ENCODE results near the gene SNX13. TPM values are rescaled to one million over a fixed set of nuclear protein-coding genes. Genes with fewer than 3 reads are reported as not detected.

Gene SNX13
- total and polyA plus RNA-seq, 2 experiments from 2014 or later, result 7.5 to 42.7 TPM

GRCh38 chr7:17870406-17870805 lies 69.9 kb downstream of the SNX13 start:
- Mint-ChIP-seq H3K27ac (no peak overlapping the region), H3K9me3 (no peaks in the 10 kb centered on the region), H3K4me1 (no peaks in the 10 kb centered on the region; the same call in 2 of the 3 replicates), H3K27me3 (ENCODE audit: insufficient read depth, low read depth, poor library complexity) (peaks cover 1% of the 10 kb centered on the region), H3K4me3 (no peak overlapping the region), H3K36me3 (ENCODE audit: low read depth) (peaks cover 27% of the 10 kb centered on the region)
- Histone ChIP-seq H3K4me1 (ENCODE audit: insufficient read depth) (peaks cover 3% of the 10 kb centered on the region; the same call in 1 of the 2 replicates), H3F3A (replicated peaks; ENCODE audit: low read depth) (no peaks in the 10 kb centered on the region), H3K79me2 (replicated peaks; ENCODE audit: insufficient read depth) (no peaks in the 10 kb centered on the region), H3K27me3 (ENCODE audit: insufficient read depth) (no peaks in the 10 kb centered on the region), H3K27ac (ENCODE audit: low read depth) (no peak overlapping the region), H2AFZ (no peak overlapping the region), H3K4me3 (no peak overlapping the region), H3K9me2 (ENCODE audit: insufficient read depth) (no peaks in the 10 kb centered on the region), H3K36me3 (ENCODE audit: insufficient read depth) (no peaks in the 10 kb centered on the region), H3K4me2 (no peak overlapping the region), H4K20me1 (replicated peaks; ENCODE audit: insufficient read depth) (no peaks in the 10 kb centered on the region)
- no peak for ATAC-seq
- TF ChIP-seq REST (IDR thresholded peaks at IDR 0.05; ENCODE audit: unreplicated experiment) (no peak), EZH2phosphoT487 (IDR thresholded peaks at IDR 0.05; ENCODE audit: unreplicated experiment) (no peak), ZNF331 (CRISPR knock-in tag; IDR thresholded peaks at IDR 0.05; ENCODE audit: low read depth) (no peak), NANOG (IDR thresholded peaks at IDR 0.05; ENCODE audit: borderline replicate concordance) (no peak)
- no peak for DNase-seq (ENCODE audit: low spot score)

- no peak for DNase-seq (ENCODE audit: low spot score)
- no peak overlapping the region for H3K27ac ChIP-seq (ENCODE audit: low read depth)
- no peaks in the 10 kb centered on the region for H3F3A ChIP-seq (replicated peaks; ENCODE audit: low read depth)
- peaks cover 18% of the 10 kb centered on the region for H3K4me1 Mint-ChIP-seq
- H3K4me3 Mint-ChIP-seq, result no peak overlapping the region
- H2AFZ ChIP-seq, result no peak overlapping the region
- H3K4me3 ChIP-seq, result no peak overlapping the region
- TF ChIP-seq EZH2 (IDR thresholded peaks at IDR 0.05; ENCODE audit: low read depth, unreplicated experiment) (no peak), ZNF462 (CRISPR knock-in tag; IDR thresholded peaks at IDR 0.05) (no peak), NANOG (IDR thresholded peaks at IDR 0.05; ENCODE audit: borderline replicate concordance) (no peak), CTCF (conservative IDR thresholded peaks at IDR 0.05; ENCODE audit: low read depth in 2 of 2) (peak in 1 of 2 experiments; percentile 21; a peak in 1 of 4 replicates)
- H3K9me2 ChIP-seq (ENCODE audit: insufficient read depth), result no peaks in the 10 kb centered on the region
- H3K36me3 Mint-ChIP-seq (ENCODE audit: low read depth), result peaks cover 34% of the 10 kb centered on the region
- H3K4me1 ChIP-seq (ENCODE audit: insufficient read depth), result peaks cover 17% of the 10 kb centered on the region
- H4K20me1 ChIP-seq (replicated peaks; ENCODE audit: insufficient read depth), result no peaks in the 10 kb centered on the region
- no peaks in the 10 kb centered on the region for H3K9me3 Mint-ChIP-seq
- H3K4me2 ChIP-seq, result no peak overlapping the region
- no peaks in the 10 kb centered on the region for H3K79me2 ChIP-seq (replicated peaks; ENCODE audit: insufficient read depth)
- H3K36me3 ChIP-seq (ENCODE audit: insufficient read depth), result no peaks in the 10 kb centered on the region
- H3K27ac Mint-ChIP-seq, result peak overlapping the region; percentile 75; the same call in 1 of the 2 replicates
- ATAC-seq, result peak; percentile 60
- H3K27me3 ChIP-seq (ENCODE audit: insufficient read depth), result no peaks in the 10 kb centered on the region
- no peaks in the 10 kb centered on the region for H3K27me3 Mint-ChIP-seq (ENCODE audit: insufficient read depth, low read depth, poor library complexity)
These were observed 76.5 kb downstream of the SNX13 start for GRCh38 chr7:17863809-17864143.

All from GM23338 (cell line).